ENCODE results near the gene SPINDOC. TPM values are rescaled to one million over a fixed set of nuclear protein-coding genes. Genes with fewer than 3 reads are reported as not detected.
A peak's percentile ranks its signal among the peaks of the same experiment; 100 is the strongest.

The SPINDOC gene
- total and polyA plus RNA-seq, 2 experiments from 2014 or later: 0.86 to 15.3 TPM

DNA sequence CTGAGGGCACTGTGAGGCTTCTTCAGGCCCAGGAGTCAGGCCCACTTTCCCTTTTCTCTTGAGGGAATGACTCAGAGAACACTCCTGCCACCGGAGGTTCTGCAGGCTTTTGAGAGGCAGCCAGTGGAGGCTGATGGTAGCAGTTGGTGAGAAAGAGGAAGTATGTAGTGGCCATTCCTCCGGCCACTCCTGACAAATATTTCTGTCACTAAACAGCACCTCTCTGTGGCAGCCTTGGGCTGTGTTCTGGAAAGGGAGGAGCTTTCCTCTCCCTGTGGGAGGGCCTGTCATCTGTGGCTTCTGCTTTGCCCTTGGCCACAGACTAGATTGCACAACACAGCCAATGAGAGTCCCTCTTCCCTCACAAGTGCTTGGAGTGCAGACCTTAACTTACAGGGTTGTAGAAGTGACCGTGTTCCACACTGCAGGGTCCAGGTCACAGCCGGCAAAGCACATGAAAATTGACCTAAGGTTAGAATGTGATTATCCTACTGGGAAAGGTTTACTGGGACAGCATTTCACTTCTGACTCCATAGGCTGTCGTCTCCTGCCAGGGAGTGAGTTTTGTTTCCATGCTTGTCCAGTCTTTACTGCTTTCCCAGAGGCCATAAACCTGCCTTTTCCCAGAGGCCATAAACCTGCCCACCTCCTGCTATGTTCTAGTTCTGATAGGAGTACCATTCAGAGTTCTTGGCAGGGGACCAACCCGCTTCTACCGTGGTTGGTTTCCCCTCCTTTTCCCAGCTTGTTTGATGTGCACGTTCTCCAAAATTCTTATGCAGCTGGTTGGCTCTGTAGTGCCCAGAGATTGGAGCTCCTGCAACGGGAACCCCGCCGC lies 58.9 kb downstream of the SPINDOC start:
- DNase-seq: peak; percentile 98
- peaks cover 30% of the 10 kb centered on the region for H3F3A ChIP-seq (ENCODE audit: insufficient read depth)
- TF ChIP-seq EZH2 (IDR thresholded peaks at IDR 0.05; ENCODE audit: insufficient read depth, poor library complexity, severe bottlenecking): no peak
- 0 out of 2 replicates have a peak, but pooled peaks have one; percentile 36 for TF ChIP-seq EZH2phosphoT487 (IDR thresholded peaks at IDR 0.05; ENCODE audit: insufficient read depth, low read depth)
- H3K9ac ChIP-seq: 0 out of 2 replicates have a peak overlapping the region, but pooled peaks have one; percentile 22
- no peak overlapping the region for H2AFZ ChIP-seq
- peak overlapping the region; percentile 60 for H3K4me2 ChIP-seq (ENCODE audit: unreplicated experiment)
- peak overlapping the region; percentile 47 for H3K27ac ChIP-seq
- peaks cover 21% of the 10 kb centered on the region for H4K20me1 ChIP-seq (ENCODE audit: insufficient read depth)
- peak overlapping the region; percentile 42; the same call in 1 of the 2 replicates for H3K4me3 ChIP-seq
- peaks cover 28% of the 10 kb centered on the region for H3K4me1 ChIP-seq (ENCODE audit: insufficient read depth)
- H3K79me2 ChIP-seq (ENCODE audit: insufficient read depth): peaks cover 87% of the 10 kb centered on the region
- H3K36me3 ChIP-seq (ENCODE audit: low read depth): no peaks in the 10 kb centered on the region
- no peaks in the 10 kb centered on the region for H3K9me2 ChIP-seq (ENCODE audit: insufficient read depth)
- in situ Hi-C loops (cut with MboI): no loop called here
- WGBS, 2 experiments (ENCODE audit: low coverage in 1 of 2, low lambda C conversion rate in 2 of 2, missing lambda C conversion rate in 2 of 2): 9 to 23% methylated on average over 9 to 11 of the region's 11 CpGs
- no peaks in the 10 kb centered on the region for H3K27me3 ChIP-seq (replicated peaks; ENCODE audit: insufficient read depth)
- H3K9me3 ChIP-seq (ENCODE audit: low read depth): no peaks in the 10 kb centered on the region

DNA sequence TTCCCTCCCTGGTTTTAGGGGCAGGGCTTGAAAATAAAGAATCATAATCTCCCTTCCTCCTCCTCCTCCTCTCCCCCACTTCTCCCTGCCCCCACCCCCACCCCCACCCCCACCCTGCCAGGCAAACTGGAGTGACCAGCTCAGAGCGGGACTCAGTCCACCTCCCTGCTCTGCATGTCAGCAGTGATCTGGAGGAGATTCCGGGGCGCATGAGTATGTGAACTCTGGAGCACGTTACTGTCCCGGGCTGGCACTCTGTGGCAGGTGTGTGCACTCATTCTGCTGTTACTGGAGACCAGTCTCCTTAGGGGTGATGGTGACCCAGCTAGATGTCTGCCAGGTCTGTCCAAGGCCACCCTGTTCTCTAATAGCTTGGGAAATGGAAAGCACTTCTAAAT lies 59.5 kb downstream of the SPINDOC start:
- peaks cover 87% of the 10 kb centered on the region for H3K79me2 ChIP-seq (ENCODE audit: insufficient read depth)
- in situ Hi-C loops (cut with MboI): no loop called here

DNA sequence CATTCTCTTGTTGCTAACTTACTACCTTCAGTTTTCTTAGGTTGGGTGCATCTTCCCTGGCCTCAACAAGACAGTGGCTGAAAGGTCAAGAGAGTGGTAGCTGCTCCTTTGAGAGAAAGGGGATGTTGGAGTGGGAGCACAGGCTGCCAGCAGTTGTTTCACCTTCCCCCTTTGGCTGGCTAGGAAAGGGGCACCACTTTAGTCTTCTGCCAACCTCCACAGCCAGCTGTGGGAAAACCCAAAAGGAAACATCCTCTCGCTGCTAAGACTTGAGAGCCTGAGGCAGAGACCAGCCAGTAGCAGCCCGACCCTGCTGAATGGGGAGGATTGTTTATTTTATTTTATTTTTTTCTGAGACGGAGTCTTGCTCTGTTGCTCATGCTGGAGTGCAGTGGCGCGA lies 60.1 kb downstream of the SPINDOC start:
- peaks cover 22% of the 10 kb centered on the region for H4K20me1 ChIP-seq (ENCODE audit: insufficient read depth)
- DNase-seq: no peak
- H2AFZ ChIP-seq: no peak overlapping the region
- no peaks in the 10 kb centered on the region for H3K27me3 ChIP-seq (replicated peaks; ENCODE audit: insufficient read depth)
- peaks cover 26% of the 10 kb centered on the region for H3F3A ChIP-seq (ENCODE audit: insufficient read depth)
- no peaks in the 10 kb centered on the region for H3K9me2 ChIP-seq (ENCODE audit: insufficient read depth)
- no peaks in the 10 kb centered on the region for H3K36me3 ChIP-seq (ENCODE audit: low read depth)
- 85 to 88% methylated on average over 5 of the region's 5 CpGs for WGBS, 2 experiments (ENCODE audit: low coverage in 1 of 2, low lambda C conversion rate in 2 of 2, missing lambda C conversion rate in 2 of 2)
- TF ChIP-seq EZH2phosphoT487 (IDR thresholded peaks at IDR 0.05; ENCODE audit: insufficient read depth, low read depth) (no peak), EZH2 (IDR thresholded peaks at IDR 0.05; ENCODE audit: insufficient read depth, poor library complexity, severe bottlenecking) (no peak)
- H3K9ac ChIP-seq: no peak overlapping the region
- H3K4me1 ChIP-seq (ENCODE audit: insufficient read depth): peaks cover 27% of the 10 kb centered on the region
- in situ Hi-C loops (cut with MboI): no loop called here
- H3K27ac ChIP-seq: no peak overlapping the region
- H3K4me3 ChIP-seq: no peak overlapping the region
- no peak overlapping the region for H3K4me2 ChIP-seq (ENCODE audit: unreplicated experiment)
- no peaks in the 10 kb centered on the region for H3K9me3 ChIP-seq (ENCODE audit: low read depth)
- H3K79me2 ChIP-seq (ENCODE audit: insufficient read depth): peaks cover 87% of the 10 kb centered on the region

More for the DNA sequence above, 59.5 kb downstream of the SPINDOC start:
- no peak overlapping the region for H2AFZ ChIP-seq
- no peak overlapping the region for H3K27ac ChIP-seq
- DNase-seq: no peak
- H3K9me2 ChIP-seq (ENCODE audit: insufficient read depth): no peaks in the 10 kb centered on the region
- H3K36me3 ChIP-seq (ENCODE audit: low read depth): no peaks in the 10 kb centered on the region
- no peaks in the 10 kb centered on the region for H3K27me3 ChIP-seq (replicated peaks; ENCODE audit: insufficient read depth)
- peaks cover 21% of the 10 kb centered on the region for H4K20me1 ChIP-seq (ENCODE audit: insufficient read depth)
- H3K9me3 ChIP-seq (ENCODE audit: low read depth): no peaks in the 10 kb centered on the region
- no peak overlapping the region for H3K4me2 ChIP-seq (ENCODE audit: unreplicated experiment)
- no peak overlapping the region for H3K9ac ChIP-seq
- TF ChIP-seq EZH2phosphoT487 (IDR thresholded peaks at IDR 0.05; ENCODE audit: insufficient read depth, low read depth): no peak
- H3F3A ChIP-seq (ENCODE audit: insufficient read depth): peaks cover 29% of the 10 kb centered on the region
- WGBS, 2 experiments (ENCODE audit: low coverage in 1 of 2, low lambda C conversion rate in 2 of 2, missing lambda C conversion rate in 2 of 2): 82 to 95% methylated on average over 5 of the region's 5 CpGs
- no peak overlapping the region for H3K4me3 ChIP-seq
- peaks cover 28% of the 10 kb centered on the region for H3K4me1 ChIP-seq (ENCODE audit: insufficient read depth)

DNA sequence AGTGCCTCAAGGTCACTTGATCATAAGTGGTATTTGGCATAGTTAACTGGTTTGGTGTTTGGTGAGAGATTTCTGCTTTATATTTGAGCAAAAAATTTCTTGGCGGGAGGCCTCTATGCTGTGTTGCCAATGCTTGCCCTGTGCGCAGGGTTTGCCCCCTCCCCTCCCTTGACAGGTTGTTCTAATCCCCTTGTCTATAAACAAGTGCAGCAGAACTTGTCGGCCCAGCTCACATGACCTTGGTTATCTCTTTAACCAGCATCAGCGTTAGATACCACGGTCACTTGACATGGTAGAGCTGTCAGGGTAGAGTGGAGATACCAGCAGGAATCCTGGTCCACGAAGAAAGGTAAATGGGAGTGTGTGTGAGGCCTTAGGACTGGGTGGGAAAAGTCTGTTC lies 61.3 kb downstream of the SPINDOC start:
- Histone ChIP-seq H3K27me3 (replicated peaks; ENCODE audit: insufficient read depth) (no peaks in the 10 kb centered on the region), H3F3A (ENCODE audit: insufficient read depth) (peaks cover 31% of the 10 kb centered on the region), H3K79me2 (ENCODE audit: insufficient read depth) (peaks cover 87% of the 10 kb centered on the region), H3K9me3 (ENCODE audit: low read depth) (no peaks in the 10 kb centered on the region), H3K36me3 (ENCODE audit: low read depth) (no peaks in the 10 kb centered on the region), H3K9ac (no peak overlapping the region), H4K20me1 (ENCODE audit: insufficient read depth) (peaks cover 24% of the 10 kb centered on the region; the same call in 1 of the 2 replicates), H3K4me1 (ENCODE audit: insufficient read depth) (peaks cover 23% of the 10 kb centered on the region), H3K27ac (no peak overlapping the region), H3K4me3 (no peak overlapping the region), H3K4me2 (ENCODE audit: unreplicated experiment) (no peak overlapping the region), H2AFZ (no peak overlapping the region), H3K9me2 (ENCODE audit: insufficient read depth) (no peaks in the 10 kb centered on the region)
- DNase-seq: no peak
- in situ Hi-C loops (cut with MboI): no loop called here
- no peak for TF ChIP-seq EZH2 (IDR thresholded peaks at IDR 0.05; ENCODE audit: insufficient read depth, poor library complexity, severe bottlenecking)
- 68 to 69% methylated on average over 6 of the region's 6 CpGs for WGBS, 2 experiments (ENCODE audit: low coverage in 1 of 2, low lambda C conversion rate in 2 of 2, missing lambda C conversion rate in 2 of 2)
